IMR-90 (cell line): ENCODE data around the gene LRP11. TPM values are rescaled to one million over a fixed set of nuclear protein-coding genes. Genes with fewer than 3 reads are reported as not detected.

Source experiments
- ATAC-seq: fragments of 200-7000 bp; cut with Tn5 transposase; 2 replicates; pipeline ENCODE4 v1.9.1; 2020; ENCODE audit warnings: low read depth, mild to moderate bottlenecking, moderate library complexity
- BruUV-seq: library from RNA; stranded (reverse); fragments of 400-500 nt; replicated peaks from 2 replicates; lab custom pipeline; 2021; lab: Mats Ljungman, UMichigan
- CTCF ChIA-PET: fragments of 300-600 bp; formaldehyde crosslinking; extraction: SDS; loops from one replicate; lab custom pipeline; 2021; ENCODE audit warnings: antibody characterized with exemption; lab: Yijun Ruan, JAX
- POLR2A ChIA-PET: fragments of 300-600 bp; sonication (Branson Sonifier 250); formaldehyde crosslinking; loops from one replicate; lab custom pipeline; 2022; ENCODE audit warnings: antibody characterized with exemption; ENCODE audit not compliant: unreplicated experiment; lab: Charles Lee
- DNase-seq: peaks from one replicate; pipeline ENCODE4 v3.0.0; 2013
- H2AFZ ChIP-seq: replicated peaks from 2 replicates; pipeline ENCODE3; 2013; ENCODE audit warnings: low read length, mild to moderate bottlenecking; ENCODE audit not compliant: poor library complexity
- H2AK5ac ChIP-seq: 2 replicates; pipeline ENCODE4 v1.6.1; 2013; ENCODE audit warnings: low read depth, low read length, inconsistent platforms
- H2AK9ac ChIP-seq: replicated peaks from 2 replicates; pipeline ENCODE3; 2013; ENCODE audit warnings: mild to moderate bottlenecking, low read depth, low read length, moderate library complexity; ENCODE audit not compliant: poor library complexity
- H2BK120ac ChIP-seq: 2 replicates; pipeline ENCODE4 v1.6.1; 2013; ENCODE audit warnings: low read depth, low read length, inconsistent platforms
- H2BK15ac ChIP-seq: 3 replicates; pipeline ENCODE4 v1.6.1; 2013; ENCODE audit warnings: low read depth, low read length, inconsistent platforms
- H2BK20ac ChIP-seq: 2 replicates; pipeline ENCODE4 v1.6.1; 2013; ENCODE audit warnings: low read depth, mild to moderate bottlenecking, inconsistent platforms, low read length, moderate library complexity
- H2BK5ac ChIP-seq: 2 replicates; pipeline ENCODE4 v1.6.1; 2013; ENCODE audit warnings: mild to moderate bottlenecking, low read depth, low read length, inconsistent platforms; ENCODE audit not compliant: poor library complexity, severe bottlenecking
- H3K14ac ChIP-seq: replicated peaks from 2 replicates; pipeline ENCODE4 v1.6.1; 2013; ENCODE audit warnings: low read depth, low read length, inconsistent platforms
- H3K18ac ChIP-seq: 2 replicates; pipeline ENCODE4 v1.6.1; 2013; ENCODE audit warnings: low read depth, low read length, control low read depth
- H3K23ac ChIP-seq: 2 replicates; pipeline ENCODE4 v1.6.1; 2013; ENCODE audit warnings: low read depth, low read length, inconsistent platforms
- H3K27ac ChIP-seq: 2 replicates; pipeline ENCODE4 v1.5.1; 2013; ENCODE audit warnings: mild to moderate bottlenecking, control low read depth, low read length; ENCODE audit not compliant: insufficient read depth
- H3K27me3 ChIP-seq: 2 replicates; pipeline ENCODE4 v1.6.1; 2013; ENCODE audit warnings: low read length; ENCODE audit not compliant: control insufficient read depth, insufficient read depth
- H3K36me3 ChIP-seq: 2 replicates; pipeline ENCODE4 v1.6.1; 2013; ENCODE audit warnings: low read length, mixed read lengths; ENCODE audit not compliant: control insufficient read depth, insufficient read depth
- H3K4ac ChIP-seq: 2 replicates; pipeline ENCODE4 v1.6.1; 2013; ENCODE audit warnings: low read depth, low read length, inconsistent platforms
- H3K4me1 ChIP-seq: 2 replicates; pipeline ENCODE4 v1.6.1; 2013; ENCODE audit warnings: low read length, mixed read lengths; ENCODE audit not compliant: control insufficient read depth, insufficient read depth
- H3K4me2 ChIP-seq: 2 replicates; pipeline ENCODE4 v1.6.1; 2013; ENCODE audit warnings: low read depth, mild to moderate bottlenecking, control low read depth, low read length, moderate library complexity
- H3K4me3 ChIP-seq: 2 replicates; pipeline ENCODE4 v1.5.1; 2013; ENCODE audit warnings: low read depth, mild to moderate bottlenecking, control low read depth, low read length, moderate library complexity; ENCODE audit not compliant: insufficient read depth
- H3K56ac ChIP-seq: 2 replicates; pipeline ENCODE4 v1.6.1; 2013; ENCODE audit warnings: low read length, inconsistent platforms; ENCODE audit not compliant: insufficient read depth; ENCODE audit errors: extremely low read depth
- H3K79me1 ChIP-seq, 2 experiments: 2 replicates each; pipeline ENCODE4 v1.6.1; 2013; ENCODE audit warnings: low read length in 2 of 2, inconsistent platforms in 1 of 2, low read depth in 1 of 2
- H3K9ac ChIP-seq: 2 replicates; pipeline ENCODE4 v1.6.1; 2013; ENCODE audit warnings: low read depth, low read length, control low read depth
- H3K9me1 ChIP-seq: 2 replicates; pipeline ENCODE4 v1.6.1; 2013; ENCODE audit warnings: low read length, inconsistent platforms; ENCODE audit not compliant: insufficient read depth
- H3K9me3 ChIP-seq: 2 replicates; pipeline ENCODE4 v1.6.1; 2013; ENCODE audit warnings: low read length; ENCODE audit not compliant: control insufficient read depth, insufficient read depth
- H4K20me1 ChIP-seq: 2 replicates; pipeline ENCODE4 v1.6.1; 2013; ENCODE audit warnings: low read length, inconsistent platforms; ENCODE audit not compliant: insufficient read depth
- H4K5ac ChIP-seq: 2 replicates; pipeline ENCODE4 v1.6.1; 2013; ENCODE audit warnings: mild to moderate bottlenecking, low read depth, low read length, control low read depth
- H4K8ac ChIP-seq, 2 experiments: 2 replicates each; pipeline ENCODE4 v1.6.1; 2013; ENCODE audit warnings: low read depth in 2 of 2, low read length in 2 of 2, control low read depth in 1 of 2, inconsistent platforms in 1 of 2
- H4K91ac ChIP-seq: 2 replicates; pipeline ENCODE4 v1.6.1; 2013; ENCODE audit warnings: low read depth, low read length, inconsistent platforms; ENCODE audit not compliant: insufficient read depth
- BHLHE40 ChIP-seq: fragments of 150-350 bp; IDR thresholded peaks from 2 replicates; pipeline ENCODE4 v1.6.1; 2016; ENCODE audit warnings: mild to moderate bottlenecking, low read depth, low read length
- CEBPB ChIP-seq: IDR thresholded peaks from 2 replicates; pipeline ENCODE4 v1.6.1; 2012; ENCODE audit warnings: low read depth, low read length, improper control_type of control experiment
- CHD1 ChIP-seq: IDR thresholded peaks from 2 replicates; pipeline ENCODE4 v1.6.1; 2012; ENCODE audit warnings: low read depth, low read length, improper control_type of control experiment
- FOS ChIP-seq: fragments of 150-350 bp; IDR thresholded peaks from 2 replicates; pipeline ENCODE4 v1.6.1; 2016; ENCODE audit warnings: low read depth, low read length
- MAFK ChIP-seq: IDR thresholded peaks from 2 replicates; pipeline ENCODE4 v1.6.1; 2012; ENCODE audit warnings: low read depth, low read length, improper control_type of control experiment
- MAZ ChIP-seq: IDR thresholded peaks from 2 replicates; pipeline ENCODE4 v1.6.1; 2012; ENCODE audit warnings: low read depth, mild to moderate bottlenecking, low read length, improper control_type of control experiment, moderate library complexity, borderline replicate concordance
- MXI1 ChIP-seq: IDR thresholded peaks from 2 replicates; pipeline ENCODE4 v1.6.1; 2012; ENCODE audit warnings: low read depth, mild to moderate bottlenecking, low read length, moderate library complexity, borderline replicate concordance
- NFE2L2 ChIP-seq: fragments of 150-350 bp; IDR thresholded peaks from 2 replicates; pipeline ENCODE4 v1.6.1; 2016; ENCODE audit warnings: low read depth, mild to moderate bottlenecking, low read length
- POLR2A ChIP-seq: IDR thresholded peaks from 2 replicates; pipeline ENCODE4 v1.6.1; 2012; ENCODE audit warnings: mild to moderate bottlenecking, low read depth, low read length
- RAD21 ChIP-seq: IDR thresholded peaks from 2 replicates; pipeline ENCODE4 v1.6.1; 2012; ENCODE audit warnings: low read length, improper control_type of control experiment
- RCOR1 ChIP-seq: IDR thresholded peaks from 2 replicates; pipeline ENCODE4 v1.6.1; 2012; ENCODE audit warnings: mild to moderate bottlenecking, low read length, improper control_type of control experiment; ENCODE audit not compliant: insufficient replicate concordance
- RFX5 ChIP-seq: IDR thresholded peaks from 2 replicates; pipeline ENCODE4 v1.8.0; 2012; ENCODE audit warnings: low read depth, mild to moderate bottlenecking, low read length, moderate library complexity
- SMC3 ChIP-seq: fragments of 150-350 bp; IDR thresholded peaks from 2 replicates; pipeline ENCODE4 v1.6.1; 2016; ENCODE audit warnings: low read depth, mild to moderate bottlenecking, antibody characterized with exemption, low read length, moderate library complexity
- WGBS, 2 experiments: methylation state at CpG; one replicate each; pipeline versions ENCODE4 v1.1.5 to v1.1.7; 2013; ENCODE audit warnings: missing lambda C conversion rate in 2 of 2; ENCODE audit not compliant: insufficient read length in 1 of 2; ENCODE audit errors: extremely low coverage in 2 of 2; 5-methylcytosine and 5-hydroxymethylcytosine counted together
- dilution Hi-C: fragments of 300-500 bp; cut with HindIII; formaldehyde crosslinking; loops from one replicate; pipeline ENCODE4 v1.14.3; 2018; ENCODE audit warnings: low sequenced_read_pairs; ENCODE audit not compliant: unreplicated experiment
- in situ Hi-C: fragments of 300-500 bp; cut with MboI; formaldehyde crosslinking; loops from 3 replicates; pipeline ENCODE4 v1.14.3; 2019; ENCODE audit warnings: low sequenced_read_pairs, inconsistent platforms, mixed read lengths
- intact Hi-C: fragments of 100-400 bp; cut with micrococcal nuclease; formaldehyde crosslinking; loops from 2 replicates; pipeline ENCODE4 v1.10.0; 2022
- polyA plus RNA-seq, 3 experiments: library from polyadenylated mRNA; depleted of rRNA; stranded (reverse); fragments of >200 nt; gene quantifications; 2 replicates each; pipeline ENCODE4 v1.2.3, GENCODE V29; 2012; ENCODE audit warnings: low replicate concordance in 1 of 3
- total RNA-seq: library from RNA; depleted of rRNA; stranded (reverse); fragments of >200 nt; gene quantifications from 2 replicates; pipeline ENCODE4 v1.2.3, GENCODE V29; 2012
- TF ChIP-seq, protein P1 (sequence below): conservative IDR thresholded peaks from 2 replicates; pipeline ENCODE4 v1.5.1; 2012; ENCODE audit warnings: mild to moderate bottlenecking, low read depth, low read length, improper control_type of control experiment
- TF ChIP-seq, protein P2 (sequence below): fragments of 150-350 bp; IDR thresholded peaks from 2 replicates; pipeline ENCODE4 v1.6.1; 2016; ENCODE audit warnings: low read depth, mild to moderate bottlenecking, low read length, moderate library complexity, borderline replicate concordance
- TF ChIP-seq, protein P3 (sequence below): fragments of 150-350 bp; IDR thresholded peaks from 2 replicates; pipeline ENCODE4 v1.6.1; 2017; ENCODE audit warnings: mild to moderate bottlenecking, antibody characterized with exemption, low read length, low read depth

The LRP11 gene
- total and polyA plus RNA-seq, 2 of the 4 experiments (the other 2 are of a cell fraction), result 48.8 to 63.8 TPM

DNA sequence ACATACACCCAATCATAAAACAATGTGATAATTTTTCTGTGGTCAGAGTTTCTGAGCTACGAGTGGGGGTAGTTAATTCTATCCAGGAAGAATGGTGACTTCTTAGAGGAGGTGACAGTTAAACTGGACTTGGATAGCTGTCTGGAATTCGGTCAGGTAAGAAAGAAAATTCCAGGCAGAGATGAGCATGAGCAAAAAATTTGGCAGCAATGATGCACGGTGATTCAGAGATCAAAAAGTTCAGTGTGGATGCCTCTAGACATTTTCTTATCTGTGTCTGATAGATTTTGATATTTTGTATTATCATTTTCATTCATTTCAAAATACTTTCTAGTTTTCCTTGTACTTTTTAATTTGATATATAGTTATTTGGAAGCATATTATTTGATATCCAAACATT is 21.7 kb upstream of the LRP11 start:
- Histone ChIP-seq H4K20me1 (no peaks in the 10 kb centered on the region), H3K4me2 (no peak overlapping the region), H3K9me3 (no peaks in the 10 kb centered on the region), H2BK5ac (no peak overlapping the region), H3K4me1 (peaks cover 14% of the 10 kb centered on the region), H3K27ac (no peak overlapping the region), H3K4me3 (no peak overlapping the region), H3K23ac (no peak overlapping the region), H4K91ac (no peak overlapping the region), H3K9ac (no peak overlapping the region), H4K8ac (no peak overlapping the region), H3K79me1 (no peaks in the 10 kb centered on the region), H3K27me3 (peaks cover 5% of the 10 kb centered on the region), H3K4ac (no peak overlapping the region), H2AK9ac (no peak overlapping the region), H3K36me3 (no peaks in the 10 kb centered on the region), H4K5ac (no peak overlapping the region), H2BK120ac (no peak overlapping the region), H3K14ac (no peak overlapping the region), H3K56ac (no peak overlapping the region), H3K18ac (no peak overlapping the region), H2AK5ac (no peak overlapping the region), H2AFZ (no peak overlapping the region), H2BK15ac (no peak overlapping the region), H3K9me1 (peaks cover 5% of the 10 kb centered on the region; the same call in 1 of the 2 replicates), H2BK20ac (no peak overlapping the region)
- intact Hi-C loops (no loop called here), in situ Hi-C loops (no loop called here), dilution Hi-C loops (no loop called here)
- no TSS peak for BruUV-seq
- POLR2A ChIA-PET, result no interaction called here
- WGBS, 2 experiments, result 89% methylated on average over 1 of the region's 3 CpGs; no CpG with 5 or more reads in 1 of the 2 experiments
- DNase-seq (no peak), ATAC-seq (no peak)
- TF ChIP-seq MAFK, result no peak
- no peak for TF ChIP-seq RCOR1
- TF ChIP-seq NFE2L2, result no peak
- no peak for TF ChIP-seq MAZ
- no peak for TF ChIP-seq FOS
- TF ChIP-seq CHD1, result no peak
- TF ChIP-seq CEBPB, result no peak
- TF ChIP-seq RAD21, result no peak
- TF ChIP-seq, protein P1, sequence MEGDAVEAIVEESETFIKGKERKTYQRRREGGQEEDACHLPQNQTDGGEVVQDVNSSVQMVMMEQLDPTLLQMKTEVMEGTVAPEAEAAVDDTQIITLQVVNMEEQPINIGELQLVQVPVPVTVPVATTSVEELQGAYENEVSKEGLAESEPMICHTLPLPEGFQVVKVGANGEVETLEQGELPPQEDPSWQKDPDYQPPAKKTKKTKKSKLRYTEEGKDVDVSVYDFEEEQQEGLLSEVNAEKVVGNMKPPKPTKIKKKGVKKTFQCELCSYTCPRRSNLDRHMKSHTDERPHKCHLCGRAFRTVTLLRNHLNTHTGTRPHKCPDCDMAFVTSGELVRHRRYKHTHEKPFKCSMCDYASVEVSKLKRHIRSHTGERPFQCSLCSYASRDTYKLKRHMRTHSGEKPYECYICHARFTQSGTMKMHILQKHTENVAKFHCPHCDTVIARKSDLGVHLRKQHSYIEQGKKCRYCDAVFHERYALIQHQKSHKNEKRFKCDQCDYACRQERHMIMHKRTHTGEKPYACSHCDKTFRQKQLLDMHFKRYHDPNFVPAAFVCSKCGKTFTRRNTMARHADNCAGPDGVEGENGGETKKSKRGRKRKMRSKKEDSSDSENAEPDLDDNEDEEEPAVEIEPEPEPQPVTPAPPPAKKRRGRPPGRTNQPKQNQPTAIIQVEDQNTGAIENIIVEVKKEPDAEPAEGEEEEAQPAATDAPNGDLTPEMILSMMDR, result no peak
- TF ChIP-seq, protein P2, sequence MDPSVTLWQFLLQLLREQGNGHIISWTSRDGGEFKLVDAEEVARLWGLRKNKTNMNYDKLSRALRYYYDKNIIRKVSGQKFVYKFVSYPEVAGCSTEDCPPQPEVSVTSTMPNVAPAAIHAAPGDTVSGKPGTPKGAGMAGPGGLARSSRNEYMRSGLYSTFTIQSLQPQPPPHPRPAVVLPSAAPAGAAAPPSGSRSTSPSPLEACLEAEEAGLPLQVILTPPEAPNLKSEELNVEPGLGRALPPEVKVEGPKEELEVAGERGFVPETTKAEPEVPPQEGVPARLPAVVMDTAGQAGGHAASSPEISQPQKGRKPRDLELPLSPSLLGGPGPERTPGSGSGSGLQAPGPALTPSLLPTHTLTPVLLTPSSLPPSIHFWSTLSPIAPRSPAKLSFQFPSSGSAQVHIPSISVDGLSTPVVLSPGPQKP, result no peak
- no peak for TF ChIP-seq BHLHE40
- TF ChIP-seq POLR2A, result no peak
- TF ChIP-seq, protein P3, sequence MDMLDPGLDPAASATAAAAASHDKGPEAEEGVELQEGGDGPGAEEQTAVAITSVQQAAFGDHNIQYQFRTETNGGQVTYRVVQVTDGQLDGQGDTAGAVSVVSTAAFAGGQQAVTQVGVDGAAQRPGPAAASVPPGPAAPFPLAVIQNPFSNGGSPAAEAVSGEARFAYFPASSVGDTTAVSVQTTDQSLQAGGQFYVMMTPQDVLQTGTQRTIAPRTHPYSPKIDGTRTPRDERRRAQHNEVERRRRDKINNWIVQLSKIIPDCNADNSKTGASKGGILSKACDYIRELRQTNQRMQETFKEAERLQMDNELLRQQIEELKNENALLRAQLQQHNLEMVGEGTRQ, result no peak
- no peak for TF ChIP-seq SMC3
- TF ChIP-seq RFX5, result no peak
- TF ChIP-seq MXI1, result no peak
- CTCF ChIA-PET, result interaction anchor here (0.6 kb wide), 1 partner anchor 18 kb away, joined by 3 read pairs; no protein-coding TSS in a partner anchor
